Heart left ventricle (tissue), 16 donors: ENCODE measurements around the gene ADAM33. TPM values are rescaled to one million over a fixed set of nuclear protein-coding genes. Genes with fewer than 3 reads are reported as not detected.

ENCODE experiments used
- ATAC-seq, 4 donors: fragments of 200-7000 bp; cut with Tn5 transposase; one replicate each; pipeline ENCODE4 v1.9.1; 2020 to 2022; ENCODE audit warnings: moderate library complexity in 4 of 4, mild to moderate bottlenecking in 3 of 4, moderate number of reproducible peaks in 1 of 4
- DNase-seq, 5 donors: peaks; one replicate each; pipeline ENCODE4 v3.0.0-alpha.2; 2020
- H3K27ac ChIP-seq, 12 donors: fragments of 200-600 bp; sonication (generic) in 4 of 12; one replicate each; pipeline versions ENCODE4 v1.5.0 to v1.8.0; 2016 to 2022; ENCODE audit warnings: mild to moderate bottlenecking in 2 of 12
- H3K27me3 ChIP-seq, 9 donors: fragments of 200-600 bp; sonication (generic) in 2 of 9; one replicate each; pipeline versions ENCODE4 v1.5.1 to v1.8.0; 2016 to 2022; ENCODE audit warnings: mild to moderate bottlenecking in 3 of 9
- H3K36me3 ChIP-seq, 9 donors: fragments of 200-600 bp; sonication (generic) in 2 of 9; one replicate each; pipeline versions ENCODE4 v1.5.0 to v1.8.0; 2018 to 2022; ENCODE audit warnings: mild to moderate bottlenecking in 2 of 9
- H3K4me1 ChIP-seq, 12 donors: fragments of 200-600 bp; sonication (generic) in 4 of 12; one replicate each; pipeline versions ENCODE4 v1.5.0 to v1.8.0; 2016 to 2022; ENCODE audit warnings: mild to moderate bottlenecking in 3 of 12
- H3K4me3 ChIP-seq, 12 donors: fragments of 200-600 bp; sonication (generic) in 4 of 12; one replicate each; pipeline versions ENCODE4 v1.5.0 to v1.8.0; 2017 to 2022; ENCODE audit warnings: mild to moderate bottlenecking in 9 of 12, moderate library complexity in 4 of 12
- H3K9me3 ChIP-seq, 12 donors: fragments of 200-600 bp; sonication (generic) in 4 of 12; one replicate each; pipeline versions ENCODE4 v1.5.0 to v1.8.0; 2016 to 2022; ENCODE audit warnings: mild to moderate bottlenecking in 1 of 12
- POLR2A ChIP-seq, 2 donors: fragments of 450-650 bp; IDR thresholded peaks; one replicate each; pipeline ENCODE4 v1.6.1; 2017; ENCODE audit warnings: antibody characterized with exemption in 2 of 2, mild to moderate bottlenecking in 2 of 2, moderate library complexity in 2 of 2
- WGBS, 4 donors: extraction: QIAGEN DNeasy Blood & Tissue Kit in 2 of 4; methylation state at CpG; one replicate each; pipeline versions ENCODE4 v1.1.5 to v1.1.7; 2013 to 2018; 5-methylcytosine and 5-hydroxymethylcytosine counted together
- intact Hi-C, 10 donors: fragments of 100-400 bp; cut with DNase I; formaldehyde crosslinking; loops; one replicate each; pipeline versions ENCODE4 v1.11.1 to v1.14.2; 2022
- polyA plus RNA-seq, 2 donors: library from polyadenylated mRNA; stranded (reverse); fragments of 200-250 nt; gene quantifications; one replicate each; pipeline ENCODE4 v1.2.3, GENCODE V29; 2013
- total RNA-seq, 9 donors: library from RNA; depleted of rRNA in 2 of 9; stranded (reverse); fragments of >200 nt in 2 of 9; fragmentation: NEBNext Ultra II Directional in 3 of 9; extraction: Animal tissue kit (Norgen Biotek cat#: 25700) in 3 of 9; gene quantifications; one replicate each; pipeline versions ENCODE4 v1.1.0 to v1.2.4, GENCODE V29; 2016 to 2023
- TF ChIP-seq, protein P1 (sequence below), 12 donors: fragments of 200-600 bp; sonication (generic) in 4 of 12; IDR thresholded peaks; one replicate each; pipeline versions ENCODE4 v1.5.0 to v1.8.0; 2018 to 2022; ENCODE audit warnings: antibody characterized with exemption in 12 of 12, mild to moderate bottlenecking in 5 of 12
- donor health status: ischemic (EF 13 %, LVEDD 7.1; RV severe dilation, severe dysfunction).
- donor health status: healthy with polysubstance abuse.
- donor health status: DM: no; HTN: yes; CAD: no.
- donor health status: DM: no; HTN: no; CAD: no.
- donor health status: ischemic (EF 25% LVEDD 6.9; RV normal size, moderate dysfunction).
- donor health status: ischemic (EF 25% LVEDD 5.7; RV mildly dilated, moderate dysfunction).
- donor health status: healthy.
- donor health status: DM: yes; HTN: yes; CAD: no.
- donor health status: ischemic (EF 35%, LVEDD 5.7; RV mildly dilated, moderate dysfunction).
- donor health status: nonischemic (EF 11% LVEDD 7.7; RV severe dilation, severe dysfunction).
- donor health status: DM: yes; HTN: yes; CAD: no.
- donor health status: PGD.
- donor health status: ischemic (EF 29% LVEDD 5.4; RV normal size, mild dysfunction).
- donor health status: nonischemic (EF 23%, LVEDD 6.1; RV moderate dilation, normal function).

The ADAM33 gene
- total and polyA plus RNA-seq, 11 donors, result 2.3 to 21.2 (median 3.5) TPM

DNA sequence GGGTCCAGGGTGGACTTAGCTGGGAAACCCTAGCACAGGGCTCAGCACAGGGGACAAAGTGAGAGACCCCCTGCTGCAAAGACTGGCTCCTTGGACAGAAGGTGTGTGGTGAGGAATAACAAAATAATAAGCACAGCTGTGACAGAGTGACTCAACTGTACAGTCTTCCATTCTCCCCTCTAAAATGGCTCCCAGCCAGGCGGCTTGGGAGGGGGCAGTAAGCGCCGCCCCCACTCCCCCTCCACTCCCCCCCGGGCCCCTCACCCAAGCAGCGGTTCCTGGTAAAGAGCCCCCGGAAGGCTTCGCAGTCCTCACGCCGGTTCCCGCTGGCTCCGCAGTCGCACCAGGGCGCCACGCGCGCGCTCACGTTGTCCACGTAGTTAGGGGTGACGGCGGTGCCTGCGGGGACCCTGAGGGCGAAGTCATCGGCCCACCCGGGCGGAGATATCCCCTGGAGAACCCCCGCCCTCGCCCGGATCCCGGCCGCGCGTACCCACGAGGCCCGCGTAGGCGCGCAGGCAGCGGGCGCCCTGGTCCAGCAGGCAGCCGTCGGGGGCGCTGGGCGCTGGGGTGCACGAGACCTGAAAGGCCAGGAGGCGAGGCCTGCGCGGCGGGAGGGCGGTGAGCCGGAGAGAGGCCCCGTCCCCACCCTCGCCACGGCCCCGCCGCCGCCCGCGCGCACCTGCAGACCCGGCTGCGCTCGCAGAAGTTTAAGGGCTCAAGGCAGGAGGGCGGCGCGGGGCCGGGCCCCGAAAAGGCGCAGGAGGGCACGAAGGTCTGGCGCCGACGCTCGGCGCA lies 21.3 kb downstream of the ADAM33 start:
- Histone ChIP-seq H3K4me3 (peak overlapping the region in 3 of 12 donors; percentile 19 to 27 (median 25)), H3K27ac (no peak overlapping the region), H3K27me3 (peaks cover 5 to 50% (median 20%) of the 10 kb centered on the region in 9 donors), H3K36me3 (no peaks in the 10 kb centered on the region), H3K4me1 (peaks cover 0 to 13% (median 0%) of the 10 kb centered on the region in 12 donors), H3K9me3 (peaks cover 0 to under 1% (median 0%) of the 10 kb centered on the region in 12 donors)
- DNase-seq, result peak in 1 of 5 donors; percentile 12
- intact Hi-C loops, result no loop called here
- ATAC-seq, result peak in 1 of 4 donors; percentile 4
- TF ChIP-seq POLR2A (IDR thresholded peaks at IDR 0.05), result no peak
- TF ChIP-seq, protein P1, sequence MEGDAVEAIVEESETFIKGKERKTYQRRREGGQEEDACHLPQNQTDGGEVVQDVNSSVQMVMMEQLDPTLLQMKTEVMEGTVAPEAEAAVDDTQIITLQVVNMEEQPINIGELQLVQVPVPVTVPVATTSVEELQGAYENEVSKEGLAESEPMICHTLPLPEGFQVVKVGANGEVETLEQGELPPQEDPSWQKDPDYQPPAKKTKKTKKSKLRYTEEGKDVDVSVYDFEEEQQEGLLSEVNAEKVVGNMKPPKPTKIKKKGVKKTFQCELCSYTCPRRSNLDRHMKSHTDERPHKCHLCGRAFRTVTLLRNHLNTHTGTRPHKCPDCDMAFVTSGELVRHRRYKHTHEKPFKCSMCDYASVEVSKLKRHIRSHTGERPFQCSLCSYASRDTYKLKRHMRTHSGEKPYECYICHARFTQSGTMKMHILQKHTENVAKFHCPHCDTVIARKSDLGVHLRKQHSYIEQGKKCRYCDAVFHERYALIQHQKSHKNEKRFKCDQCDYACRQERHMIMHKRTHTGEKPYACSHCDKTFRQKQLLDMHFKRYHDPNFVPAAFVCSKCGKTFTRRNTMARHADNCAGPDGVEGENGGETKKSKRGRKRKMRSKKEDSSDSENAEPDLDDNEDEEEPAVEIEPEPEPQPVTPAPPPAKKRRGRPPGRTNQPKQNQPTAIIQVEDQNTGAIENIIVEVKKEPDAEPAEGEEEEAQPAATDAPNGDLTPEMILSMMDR (IDR thresholded peaks at IDR 0.05), result no peak
- 4 to 5% (median 4%) methylated on average over 38 to 75 of the region's 75 CpGs for WGBS, 4 donors

DNA sequence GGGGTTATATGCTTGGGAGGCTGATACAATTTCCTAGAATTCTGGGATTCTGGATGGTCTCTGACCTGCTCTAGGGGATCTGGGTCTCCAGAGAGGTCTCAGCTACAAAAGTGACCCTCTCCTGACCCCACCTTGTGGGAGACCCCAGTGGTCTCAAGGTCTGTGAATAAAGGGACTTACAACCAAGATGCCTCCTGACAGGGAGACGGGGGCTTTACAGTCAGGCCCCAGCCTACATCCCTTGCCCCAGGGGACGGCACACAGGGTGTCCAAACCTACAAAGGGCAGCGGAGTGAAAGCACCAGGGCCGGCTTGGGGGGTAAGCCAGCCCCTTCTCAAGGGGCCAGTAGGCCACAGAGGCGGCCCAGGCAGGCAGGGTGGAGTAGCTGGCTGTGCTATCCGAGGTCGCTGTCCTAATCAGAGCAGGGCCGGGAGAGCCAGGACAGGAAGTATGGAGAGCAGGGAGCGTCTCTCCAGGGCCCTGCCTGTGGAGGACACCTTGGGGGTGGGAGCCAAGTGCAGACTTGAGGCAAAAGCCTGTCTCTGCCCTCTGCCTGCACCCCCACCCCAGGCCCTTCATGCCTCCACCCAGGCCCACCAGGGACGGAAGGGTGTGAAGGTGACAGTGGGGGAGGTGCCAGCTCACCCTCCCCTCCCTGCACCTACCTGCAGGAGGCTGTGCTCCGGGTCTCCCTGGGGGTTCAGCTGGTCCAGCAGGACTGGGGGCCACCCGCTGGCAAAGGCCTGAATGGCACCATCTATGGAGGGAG lies 22.1 kb downstream of the ADAM33 start:
- DNase-seq (peak in 2 of 5 donors; percentile 21 to 55), ATAC-seq (peak in 1 of 4 donors; percentile 7)
- H3K36me3 ChIP-seq, result no peaks in the 10 kb centered on the region
- intact Hi-C loops, result no loop called here
- H3K27ac ChIP-seq, result no peak overlapping the region
- WGBS, 4 donors, result 61 to 73% (median 68%) methylated on average over 6 to 12 of the region's 12 CpGs
- H3K4me3 ChIP-seq, result no peak overlapping the region
- peaks cover 5 to 50% (median 20%) of the 10 kb centered on the region in 9 donors for H3K27me3 ChIP-seq
- no peak for TF ChIP-seq POLR2A (IDR thresholded peaks at IDR 0.05)
- TF ChIP-seq, protein P1 (IDR thresholded peaks at IDR 0.05), result no peak
- peaks cover 0 to 4% (median 0%) of the 10 kb centered on the region in 12 donors for H3K9me3 ChIP-seq
- H3K4me1 ChIP-seq, result peaks cover 0 to 13% (median 0%) of the 10 kb centered on the region in 12 donors

DNA sequence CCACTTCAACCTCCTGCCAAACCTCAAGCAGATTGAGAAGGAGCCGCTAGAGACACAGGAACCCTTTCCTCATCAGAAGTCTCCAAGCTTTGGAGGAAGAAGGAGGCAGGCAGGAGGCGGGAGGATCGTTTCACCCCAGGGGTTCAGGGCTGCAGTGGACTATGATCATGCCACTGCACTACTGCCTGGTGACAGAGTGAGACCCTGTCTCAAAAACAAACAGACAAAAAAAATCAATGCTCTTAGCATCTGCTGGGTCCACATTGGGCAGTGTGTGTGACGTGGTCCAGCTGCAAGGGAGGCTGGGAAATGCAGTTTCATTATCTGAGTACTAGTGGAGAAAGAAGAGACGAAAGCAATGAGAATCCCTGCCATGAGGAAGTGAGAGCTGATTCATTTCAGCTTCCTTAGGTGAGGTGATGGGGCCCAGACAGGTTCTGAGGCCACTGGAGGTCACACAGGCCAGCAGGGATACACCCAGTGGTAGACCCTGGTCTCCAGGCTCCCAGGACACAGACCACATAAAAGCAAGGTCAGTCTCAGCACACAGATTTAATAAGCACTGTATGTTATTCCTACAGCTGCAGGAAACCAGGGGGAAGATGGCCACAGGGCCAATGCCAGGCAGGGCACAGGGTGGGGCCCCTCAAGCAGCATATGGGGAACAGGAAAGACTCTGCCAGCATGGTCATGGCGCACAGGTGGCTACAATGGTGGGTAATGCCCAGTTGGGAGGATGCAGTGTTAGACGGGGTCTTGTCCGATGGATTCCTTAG lies 22.9 kb downstream of the ADAM33 start:
- no peak for ATAC-seq
- peaks cover 0 to 4% (median 0%) of the 10 kb centered on the region in 12 donors for H3K9me3 ChIP-seq
- no peak overlapping the region for H3K27ac ChIP-seq
- DNase-seq, result no peak
- intact Hi-C loops, result no loop called here
- H3K4me3 ChIP-seq, result no peak overlapping the region
- no peak for TF ChIP-seq POLR2A (IDR thresholded peaks at IDR 0.05)
- TF ChIP-seq, protein P1 (IDR thresholded peaks at IDR 0.05), result no peak
- peaks cover 5 to 50% (median 20%) of the 10 kb centered on the region in 9 donors for H3K27me3 ChIP-seq
- peaks cover 0 to 13% (median 0%) of the 10 kb centered on the region in 12 donors for H3K4me1 ChIP-seq
- H3K36me3 ChIP-seq, result no peaks in the 10 kb centered on the region
- WGBS, 4 donors, result 50 to 69% (median 65%) methylated on average over 8 of the region's 8 CpGs
